Suprapubic skin (tissue), 4 donors: Measurements from ENCODE around the gene DCLRE1A.

Source experiments
- CTCF ChIP-seq, 2 donors: fragments of 200-600 bp in 1 of 2; fragments of 450-650 bp in 1 of 2; sonication (generic) in 1 of 2; IDR thresholded peaks; one replicate each; pipeline ENCODE4 v1.5.1; 2016 to 2019; ENCODE audit warnings: antibody characterized with exemption in 2 of 2, mild to moderate bottlenecking in 1 of 2, moderate library complexity in 1 of 2
- POLR2A ChIP-seq, 2 donors: fragments of 450-650 bp; IDR thresholded peaks; one replicate each; pipeline ENCODE4 v1.6.1; 2017; ENCODE audit warnings: antibody characterized with exemption in 2 of 2, mild to moderate bottlenecking in 2 of 2, moderate library complexity in 2 of 2
- POLR2AphosphoS5 ChIP-seq, 3 donors: sonication (generic); formaldehyde crosslinking; IDR thresholded peaks; one replicate each; pipeline ENCODE4 v1.6.1; 2017; ENCODE audit warnings: antibody characterized with exemption in 3 of 3

GRCh38 chr10:113893570-113893969 is 39.7 kb upstream of the DCLRE1A start:
- TF ChIP-seq CTCF (IDR thresholded peaks at IDR 0.05) = no peak
- TF ChIP-seq POLR2A (IDR thresholded peaks at IDR 0.05) = no peak
- TF ChIP-seq POLR2AphosphoS5 (IDR thresholded peaks at IDR 0.05) = no peak
